A549 (cell line): ENCODE results near the gene GFER. TPM values are rescaled to one million over a fixed set of nuclear protein-coding genes. Genes with fewer than 3 reads are reported as not detected.
A peak's percentile ranks its signal among the peaks of the same experiment; 100 is the strongest.

Source experiments
- ATAC-seq, 2 experiments: fragments of 200-7000 bp in 1 of 2; fragments of >200 bp in 1 of 2; cut with Nextera tagmentation in 1 of 2; cut with Tn5 transposase in 1 of 2; 3 replicates each; pipeline versions ENCODE4 v1.8.0 to v1.9.1; 2018 to 2020; ENCODE audit warnings: mild to moderate bottlenecking in 1 of 2, moderate library complexity in 1 of 2
- CTCF ChIA-PET: fragments of 300-600 bp; sonication (Branson Sonifier 250); formaldehyde crosslinking; extraction: SDS; loops from one replicate; lab custom pipeline; 2021; ENCODE audit warnings: antibody characterized with exemption, inconsistent platforms; lab: Yijun Ruan, JAX
- POLR2A ChIA-PET: fragments of 350-600 bp; formaldehyde crosslinking; extraction: SDS; loops from one replicate; lab custom pipeline; 2021; ENCODE audit warnings: antibody characterized with exemption, inconsistent platforms; lab: Yijun Ruan, JAX
- DNase-seq, 2 experiments: peaks; one replicate each; pipeline versions ENCODE4 v3.0.0 to v3.0.0-alpha.2; 2011 to 2016; ENCODE audit warnings: low read depth in 1 of 2, low spot score in 1 of 2
- FAIRE-seq: peaks from 2 replicates; lab custom pipeline; 2011; peaks lifted over from hg19 to GRCh38; lab: Jason Lieb, UNC
- H3K27ac ChIP-seq, 2 experiments: fragments of >200 bp; sonication (Bioruptor Twin); formaldehyde crosslinking; 3 replicates each; pipeline ENCODE4 v1.5.1; 2016 to 2017
- H3K4me1 ChIP-seq: fragments of >200 bp; sonication (Bioruptor Twin); formaldehyde crosslinking; 3 replicates; pipeline ENCODE4 v1.6.1; 2016
- H3K4me2 ChIP-seq: fragments of >200 bp; sonication (Bioruptor Twin); formaldehyde crosslinking; 3 replicates; pipeline ENCODE4 v1.6.1; 2016
- H3K4me3 ChIP-seq: fragments of >200 bp; sonication (Bioruptor Twin); formaldehyde crosslinking; 3 replicates; pipeline ENCODE4 v1.5.1; 2016
- H3K9me3 ChIP-seq: fragments of >200 bp; sonication (Bioruptor Twin); formaldehyde crosslinking; 3 replicates; pipeline ENCODE4 v1.6.1; 2016
- BHLHE40 ChIP-seq: IDR thresholded peaks from 2 replicates; pipeline ENCODE4 v1.6.1; 2012; ENCODE audit warnings: low read depth, low read length, inconsistent platforms
- CBX2 ChIP-seq: fragments of 200-600 bp; sonication (generic); IDR thresholded peaks from 2 replicates; pipeline ENCODE4 v1.6.1; 2016; ENCODE audit warnings: low read depth, mild to moderate bottlenecking, borderline replicate concordance
- CBX8 ChIP-seq: fragments of 200-600 bp; sonication (generic); IDR thresholded peaks from 2 replicates; pipeline ENCODE4 v1.6.1; 2016
- CHD4 ChIP-seq: fragments of 200-600 bp; sonication (generic); IDR thresholded peaks from 2 replicates; pipeline ENCODE4 v1.6.1; 2016; ENCODE audit warnings: antibody characterized with exemption, mild to moderate bottlenecking, borderline replicate concordance
- E2F6 ChIP-seq: IDR thresholded peaks from 2 replicates; pipeline ENCODE4 v1.6.1; 2012; ENCODE audit warnings: low read depth, borderline replicate concordance
- EHF ChIP-seq: fragments of 250-450 bp; sonication (Bioruptor Pico); IDR thresholded peaks from 2 replicates; pipeline ENCODE4 v1.5.0; 2020; ENCODE audit warnings: mild to moderate bottlenecking
- EP300 ChIP-seq, 2 experiments: fragments of >200 bp; sonication (Bioruptor Twin); formaldehyde crosslinking; IDR thresholded peaks; 2 replicates in 1 of 2; 3 replicates in 1 of 2; pipeline ENCODE4 v1.6.1; 2016 to 2017
- ESRRA ChIP-seq: fragments of 150-350 bp; IDR thresholded peaks from 2 replicates; pipeline ENCODE4 v1.6.1; 2014; ENCODE audit warnings: mild to moderate bottlenecking, low read length, borderline replicate concordance
- FOSB ChIP-seq: fragments of 250-450 bp; sonication (Bioruptor Pico); IDR thresholded peaks from 2 replicates; pipeline ENCODE4 v1.5.0; 2020; ENCODE audit warnings: mild to moderate bottlenecking, moderate library complexity
- FOSL2 ChIP-seq, 2 experiments: fragments of 450-650 bp in 1 of 2; fragments of >200 bp in 1 of 2; sonication (Bioruptor Twin) in 1 of 2; formaldehyde crosslinking; IDR thresholded peaks; 2 replicates each; pipeline versions ENCODE4 v1.5.0 to v1.6.1; 2016 to 2020; ENCODE audit warnings: mild to moderate bottlenecking in 1 of 2, moderate library complexity in 1 of 2
- GATA3 ChIP-seq: IDR thresholded peaks from 2 replicates; pipeline ENCODE4 v1.6.1; 2012; ENCODE audit warnings: borderline replicate concordance
- HDAC2 ChIP-seq: fragments of 200-600 bp; sonication (generic); IDR thresholded peaks from 2 replicates; pipeline ENCODE4 v1.6.1; 2016
- HES2 ChIP-seq: fragments of >200 bp; sonication (Bioruptor Twin); formaldehyde crosslinking; IDR thresholded peaks from 2 replicates; pipeline ENCODE4 v1.6.1; 2016
- HOXB13 ChIP-seq: fragments of 250-450 bp; sonication (Bioruptor Pico); IDR thresholded peaks from 2 replicates; pipeline ENCODE4 v1.5.0; 2020; ENCODE audit warnings: low read depth, mild to moderate bottlenecking, moderate library complexity
- HOXB5 ChIP-seq: fragments of 250-450 bp; sonication (Bioruptor Pico); IDR thresholded peaks from 2 replicates; pipeline ENCODE4 v1.5.0; 2020; ENCODE audit warnings: mild to moderate bottlenecking, moderate library complexity
- JUN ChIP-seq, 2 experiments: fragments of >200 bp; sonication (Bioruptor Twin); formaldehyde crosslinking; IDR thresholded peaks; 2 replicates in 1 of 2; 3 replicates in 1 of 2; pipeline ENCODE4 v1.6.1; 2016 to 2017
- JUNB ChIP-seq: fragments of >200 bp; sonication (Bioruptor Twin); formaldehyde crosslinking; IDR thresholded peaks from 2 replicates; pipeline ENCODE4 v1.6.1; 2016
- KDM1A ChIP-seq: fragments of 200-600 bp; sonication (generic); IDR thresholded peaks from 2 replicates; pipeline ENCODE4 v1.6.1; 2016; ENCODE audit warnings: low read depth, mild to moderate bottlenecking
- MAFK ChIP-seq: fragments of 450-650 bp; IDR thresholded peaks from 2 replicates; pipeline ENCODE4 v1.6.1; 2014; ENCODE audit not compliant: partially characterized antibody
- MAZ ChIP-seq: fragments of 150-350 bp; IDR thresholded peaks from 2 replicates; pipeline ENCODE4 v1.6.1; 2014; ENCODE audit warnings: antibody characterized with exemption, low read depth, low read length, borderline replicate concordance
- MYC ChIP-seq: IDR thresholded peaks from 2 replicates; pipeline ENCODE4 v1.6.1; 2012; ENCODE audit warnings: mild to moderate bottlenecking, inconsistent platforms, low read length, improper control_type of control experiment, borderline replicate concordance
- NFE2L2 ChIP-seq: fragments of 150-350 bp; conservative IDR thresholded peaks from 2 replicates; pipeline ENCODE4 v1.6.1; 2014; ENCODE audit warnings: low read length
- NR3C1 ChIP-seq: fragments of >200 bp; sonication (Bioruptor Twin); formaldehyde crosslinking; IDR thresholded peaks from 3 replicates; pipeline ENCODE4 v1.6.1; 2017
- PBX3 ChIP-seq: IDR thresholded peaks from 2 replicates; pipeline ENCODE4 v1.6.1; 2012
- RCOR1 ChIP-seq: fragments of 150-350 bp; IDR thresholded peaks from 2 replicates; pipeline ENCODE4 v1.6.1; 2014; ENCODE audit warnings: antibody characterized with exemption, low read length, low read depth
- REST ChIP-seq: fragments of 200-600 bp; sonication (generic); IDR thresholded peaks from 2 replicates; pipeline ENCODE4 v1.6.1; 2016; ENCODE audit warnings: antibody characterized with exemption, mild to moderate bottlenecking, moderate library complexity
- RNF2 ChIP-seq: fragments of 200-600 bp; sonication (generic); IDR thresholded peaks from 2 replicates; pipeline ENCODE4 v1.6.1; 2016; ENCODE audit warnings: low read depth, mild to moderate bottlenecking, antibody characterized with exemption, moderate library complexity, borderline replicate concordance
- SMC3 ChIP-seq: fragments of >200 bp; sonication (Bioruptor Twin); formaldehyde crosslinking; IDR thresholded peaks from 3 replicates; pipeline ENCODE4 v1.6.1; 2018; ENCODE audit warnings: inconsistent platforms
- SREBF2 ChIP-seq: fragments of 450-650 bp; IDR thresholded peaks from 2 replicates; pipeline ENCODE4 v1.6.1; 2014; ENCODE audit warnings: mild to moderate bottlenecking, moderate library complexity
- TP53 ChIP-seq: fragments of 250-450 bp; sonication (Bioruptor Pico); IDR thresholded peaks from 2 replicates; pipeline ENCODE4 v1.5.0; 2021; ENCODE audit warnings: mild to moderate bottlenecking, moderate library complexity
- USF2 ChIP-seq: fragments of 450-650 bp; IDR thresholded peaks from 2 replicates; pipeline ENCODE4 v1.6.1; 2014; ENCODE audit warnings: antibody characterized with exemption
- ZC3H11A ChIP-seq: fragments of 450-650 bp; IDR thresholded peaks from 2 replicates; pipeline ENCODE4 v1.6.1; 2014; ENCODE audit warnings: antibody characterized with exemption, mild to moderate bottlenecking
- ZFP36 ChIP-seq: fragments of 450-650 bp; IDR thresholded peaks from 2 replicates; pipeline ENCODE4 v1.6.1; 2014; ENCODE audit warnings: borderline replicate concordance; ENCODE audit not compliant: partially characterized antibody
- ZNF302 ChIP-seq: fragments of 250-450 bp; sonication (Bioruptor Pico); IDR thresholded peaks from 2 replicates; pipeline ENCODE4 v1.9.0; 2021; ENCODE audit warnings: inconsistent platforms, mild to moderate bottlenecking, moderate library complexity
- ZSCAN20 ChIP-seq: fragments of 250-450 bp; sonication (Bioruptor Pico); IDR thresholded peaks from 2 replicates; pipeline ENCODE4 v1.8.0; 2022; ENCODE audit warnings: mild to moderate bottlenecking, moderate library complexity
- WGBS: methylation state at CpG from one replicate; pipeline ENCODE4 v1.1.6; 2017; ENCODE audit errors: missing lambda C conversion rate; 5-methylcytosine and 5-hydroxymethylcytosine counted together
- polyA plus RNA-seq, 4 experiments: library from polyadenylated mRNA; depleted of rRNA in 3 of 4; stranded (reverse); fragments of >200 nt; fragmentation: RNase III in 1 of 4; extraction: RNeasy Plus Mini Kit Qiagen cat#74134 plus additional on column Dnase treatment in 1 of 4; gene quantifications; 2 replicates in 3 of 4; 3 replicates in 1 of 4; pipeline ENCODE4 v1.2.3, GENCODE V29; 2011 to 2017

GFER gene
- polyA plus RNA-seq, 2 of the 4 experiments (the other 2 are of a cell fraction), result 12.9 to 33.9 TPM

- DNase-seq, result peak; percentile 99
- peak within 1 kb of the TSS; percentile 94 for H3K4me2 ChIP-seq
- H3K4me3 ChIP-seq, result peak within 1 kb of the TSS; percentile 88
- ChIA-PET POLR2A (interaction anchor here (0.7 to 2.2 kb wide), 33 partner anchors 11 to 537 kb away, joined by 3 to 50 read pairs (median 5); partner anchors contain the start of genes ECI1, FAHD1, GFER and HAGH), CTCF (interaction anchor here (0.6 to 2.3 kb wide), 5 partner anchors 18 to 158 kb away, joined by 3 to 11 read pairs (median 4); partner anchors contain the start of gene GFER)
- no peaks in the 10 kb centered on the region for H3K9me3 ChIP-seq
- 1% methylated on average over 42 of the region's 97 CpGs for WGBS
- no peak for FAIRE-seq
- peaks cover 34% of the 10 kb centered on the region for H3K4me1 ChIP-seq
- ATAC-seq, result peak; percentile 67 to 81
- peak within 1 kb of the TSS; percentile 92 to 100 for H3K27ac ChIP-seq
- TF ChIP-seq GATA3, result peak; percentile 73; the same call in 1 of the 2 replicates
- no peak for TF ChIP-seq BHLHE40
- no peak for TF ChIP-seq FOSL2 (IDR thresholded peaks at IDR 0.05)
- no peak for TF ChIP-seq FOSL2 (CRISPR knock-in tag; IDR thresholded peaks at IDR 0.05)
- TF ChIP-seq KDM1A, result 0 out of 2 replicates have a peak, but pooled peaks have one; percentile 51
- peak; percentile 47; the same call in 1 of the 2 replicates for TF ChIP-seq PBX3
- no peak for TF ChIP-seq HOXB5 (CRISPR knock-in tag)
- TF ChIP-seq JUNB, result no peak
- TF ChIP-seq EP300 (IDR thresholded peaks at IDR 0.05), result no peak
- no peak for TF ChIP-seq SMC3
- no peak for TF ChIP-seq NR3C1
- no peak for TF ChIP-seq EHF
- TF ChIP-seq RCOR1, result no peak
- no peak for TF ChIP-seq MAFK
- no peak for TF ChIP-seq ZC3H11A
- 0 out of 2 replicates have a peak, but pooled peaks have one; percentile 36 for TF ChIP-seq HDAC2
- TF ChIP-seq RNF2, result no peak
- no peak; the same call in 1 of the 2 replicates for TF ChIP-seq USF2
- TF ChIP-seq NFE2L2, result no peak
- peak; percentile 98 to 100 for TF ChIP-seq JUN (IDR thresholded peaks at IDR 0.05)
- no peak for TF ChIP-seq SREBF2
- TF ChIP-seq REST, result peak; percentile 89
- no peak for TF ChIP-seq FOSB (CRISPR knock-in tag)
- TF ChIP-seq TP53 (CRISPR knock-in tag), result peak; percentile 74; the same call in 1 of the 2 replicates
- TF ChIP-seq ZSCAN20, result no peak
- TF ChIP-seq ZNF302 (CRISPR knock-in tag), result no peak
- no peak for TF ChIP-seq MAZ
- no peak for TF ChIP-seq CBX8
- no peak for TF ChIP-seq ZFP36
- TF ChIP-seq CHD4, result no peak
- no peak for TF ChIP-seq CBX2
- TF ChIP-seq ESRRA, result no peak
- no peak for TF ChIP-seq HES2
- peak; percentile 61; the same call in 1 of the 2 replicates for TF ChIP-seq E2F6
- no peak for TF ChIP-seq HOXB13 (CRISPR knock-in tag)
- peak; percentile 95 for TF ChIP-seq MYC
Measured at GRCh38 chr16:1964506-1965395, 19.2 kb upstream of the GFER start, which contains the start of gene RPS2. Gene RPS2 (minus strand): TSS chr16:1964826. CDS start chr16:1964625, 201 bp downstream.
